GM12891 (cell line): ENCODE data around the gene DIS3L2.
A peak's percentile ranks its signal among the peaks of the same experiment; 100 is the strongest.
"Not testable (repeated sequence)": the region's sequence is repeated elsewhere in the genome, so short reads cannot be mapped to it uniquely, and the experiment has no call there.

Source experiments
- DNase-seq: peaks from one replicate; pipeline ENCODE4 v3.0.0; 2011; ENCODE audit warnings: low spot score; ENCODE audit not compliant: insufficient read length
- FAIRE-seq: peaks from 2 replicates; lab custom pipeline; 2011; peaks lifted over from hg19 to GRCh38; lab: Jason Lieb, UNC
- PAX5 ChIP-seq: IDR thresholded peaks from 2 replicates; pipeline ENCODE4 v1.6.1; 2011; ENCODE audit warnings: low read length, moderate library complexity, mild to moderate bottlenecking; ENCODE audit not compliant: insufficient read depth, severe bottlenecking
- POLR2A ChIP-seq: IDR thresholded peaks from 2 replicates; pipeline ENCODE4 v1.6.1; 2011; ENCODE audit warnings: low read depth, low read length, control low read depth
- POLR2AphosphoS5 ChIP-seq: IDR thresholded peaks from 2 replicates; pipeline ENCODE4 v1.6.1; 2011; ENCODE audit warnings: low read depth, low read length, control low read depth
- POU2F2 ChIP-seq: IDR thresholded peaks from 2 replicates; pipeline ENCODE4 v1.6.1; 2011; ENCODE audit warnings: low read depth, mild to moderate bottlenecking, control low read depth, low read length, moderate library complexity
- SPI1 ChIP-seq: IDR thresholded peaks from 2 replicates; pipeline ENCODE4 v1.6.1; 2011; ENCODE audit warnings: low read depth, low read length, control low read depth
- TAF1 ChIP-seq: IDR thresholded peaks from 2 replicates; pipeline ENCODE4 v1.6.1; 2011; ENCODE audit warnings: low read depth, low read length, control low read depth

The DIS3L2 gene

DNA sequence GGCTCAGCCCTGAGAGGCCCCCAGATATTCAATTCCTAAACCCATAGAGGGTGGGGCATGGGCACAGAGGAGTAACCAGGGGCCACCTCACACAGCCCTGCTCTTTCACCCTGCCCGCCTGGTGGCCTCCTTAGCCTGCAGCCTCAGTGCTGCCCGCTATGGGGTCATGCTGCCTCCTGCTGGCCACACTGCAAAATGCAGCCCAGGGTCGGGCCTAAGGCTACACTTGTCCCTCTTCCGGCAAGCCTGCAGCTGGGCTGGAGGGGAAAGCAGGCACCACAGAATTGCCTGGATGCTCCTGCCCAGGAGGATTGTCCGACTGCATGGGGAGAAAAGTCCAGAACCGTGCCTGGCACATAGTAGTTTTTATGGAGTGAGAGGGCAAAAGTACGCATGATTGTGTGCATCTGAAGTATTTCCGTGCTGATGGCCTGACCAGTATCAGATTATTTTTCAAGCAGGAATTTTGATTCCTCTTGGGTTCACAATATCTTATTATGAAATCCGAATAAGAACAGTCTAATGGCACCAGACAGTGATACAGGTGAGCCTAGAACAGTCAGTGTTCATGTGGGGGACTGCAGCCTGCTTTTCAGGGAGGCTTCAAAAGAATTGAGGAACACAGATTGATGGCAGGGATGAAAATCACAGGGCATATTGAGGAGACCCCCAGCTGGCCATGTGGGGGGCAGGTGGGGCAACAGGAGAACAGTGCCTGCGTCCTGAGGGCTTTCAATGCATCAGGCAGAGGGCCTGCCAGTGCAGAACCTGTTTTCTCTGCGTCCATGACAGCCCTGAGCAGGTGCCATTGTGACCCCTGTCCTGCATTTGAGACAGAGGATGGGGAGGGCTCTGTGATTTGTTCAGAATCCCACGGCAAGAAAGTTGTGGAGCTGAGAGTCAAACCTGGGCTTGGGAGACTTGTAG is 365.9 kb downstream of the DIS3L2 start:
- FAIRE-seq (peak; percentile 95), DNase-seq (peak; percentile 84)
- no peak for TF ChIP-seq POLR2AphosphoS5
- TF ChIP-seq POLR2A: no peak
- TF ChIP-seq POU2F2: no peak
- TF ChIP-seq PAX5: no peak
- TF ChIP-seq TAF1: no peak
- no peak for TF ChIP-seq SPI1

DNA sequence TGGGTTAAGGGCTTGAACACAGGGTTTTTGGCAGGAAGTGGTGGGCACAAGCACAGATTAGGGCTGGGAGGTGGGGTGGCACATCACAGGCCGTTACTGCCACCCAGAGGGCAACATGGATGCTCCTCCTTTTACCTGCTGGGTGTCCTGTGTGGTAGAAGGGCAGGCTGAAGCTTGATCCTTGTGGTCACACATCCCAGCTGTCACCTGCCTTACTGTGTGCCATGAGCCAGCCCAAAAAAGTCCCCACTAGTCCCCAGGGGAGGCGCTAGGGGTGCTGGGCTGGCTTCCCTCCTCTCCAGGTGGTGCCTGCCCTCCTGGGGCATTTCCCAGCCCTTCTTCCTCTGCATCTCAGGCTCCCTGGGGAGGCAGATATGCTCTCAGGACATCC is 366.5 kb downstream of the DIS3L2 start:
- no peak for FAIRE-seq
- TF ChIP-seq POLR2AphosphoS5 (no peak), TAF1 (no peak), SPI1 (no peak), POLR2A (no peak), POU2F2 (no peak), PAX5 (no peak)
- no peak for DNase-seq

DNA sequence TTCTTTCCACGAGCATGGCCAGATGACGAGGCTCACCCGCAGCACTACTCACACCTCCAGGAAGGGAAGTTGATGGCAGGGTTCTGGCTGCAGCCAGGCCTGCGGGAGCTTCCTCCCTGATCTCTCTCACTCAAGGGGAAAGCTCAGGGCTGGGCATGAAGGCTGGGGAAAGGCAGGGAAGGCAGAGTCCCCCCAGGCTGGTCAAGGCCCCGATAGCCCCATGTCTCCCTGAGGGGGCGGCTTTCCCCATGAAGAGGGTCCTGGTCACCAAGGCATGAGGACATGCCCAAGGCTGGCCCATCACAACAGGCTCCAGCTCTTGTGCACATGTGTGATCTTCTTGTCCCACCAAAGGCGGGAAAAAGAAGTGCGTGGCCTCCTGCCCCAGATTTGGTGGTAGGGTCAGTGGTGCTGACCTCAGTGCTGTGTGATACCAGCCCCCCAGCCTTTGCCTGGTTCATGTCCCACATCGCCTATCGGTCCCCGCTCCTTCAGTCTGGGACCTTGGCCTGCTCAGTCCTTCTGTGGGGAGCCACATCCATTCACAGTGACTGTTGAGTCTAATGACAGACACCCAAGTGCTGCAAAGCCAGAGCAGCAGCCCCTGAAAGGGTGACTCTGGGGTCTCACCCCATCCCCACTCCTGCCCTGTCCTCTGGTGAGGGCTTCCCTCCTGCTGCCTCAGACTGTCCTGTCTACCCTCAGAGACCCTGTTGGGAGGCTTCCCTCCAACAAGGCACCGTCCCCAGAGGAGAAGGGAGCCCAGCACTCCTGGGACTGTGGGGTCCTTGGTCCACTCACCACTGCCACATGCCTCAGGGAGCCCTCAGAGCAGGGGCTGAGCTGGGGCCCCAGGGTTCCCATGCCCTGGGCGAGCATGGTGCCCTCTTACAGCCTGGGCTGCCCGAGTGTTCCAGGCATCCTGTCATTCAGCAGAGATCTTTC is 367.3 kb downstream of the DIS3L2 start:
- FAIRE-seq (no peak), DNase-seq (no peak)
- TF ChIP-seq PAX5: no peak
- TF ChIP-seq POU2F2: no peak
- TF ChIP-seq SPI1: no peak
- no peak for TF ChIP-seq POLR2AphosphoS5
- TF ChIP-seq TAF1: no peak
- TF ChIP-seq POLR2A: no peak

DNA sequence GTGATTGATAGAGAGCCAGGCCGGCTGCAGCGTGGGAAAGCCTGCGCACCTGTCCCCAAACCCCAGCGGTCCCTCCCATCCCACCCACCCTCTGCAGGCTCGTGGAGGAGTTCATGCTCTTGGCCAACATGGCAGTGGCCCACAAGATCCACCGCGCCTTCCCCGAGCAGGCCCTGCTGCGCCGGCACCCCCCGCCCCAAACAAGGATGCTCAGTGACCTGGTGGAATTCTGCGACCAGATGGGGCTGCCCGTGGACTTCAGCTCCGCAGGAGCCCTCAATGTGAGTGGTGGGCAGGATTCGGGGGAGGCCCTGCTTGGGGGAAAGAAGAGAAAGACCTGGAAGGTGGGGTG is 368.2 kb downstream of the DIS3L2 start:
- FAIRE-seq: no peak
- TF ChIP-seq POU2F2 (no peak), PAX5 (no peak), SPI1 (no peak), POLR2A (no peak), TAF1 (no peak), POLR2AphosphoS5 (no peak)
- DNase-seq: no peak

DNA sequence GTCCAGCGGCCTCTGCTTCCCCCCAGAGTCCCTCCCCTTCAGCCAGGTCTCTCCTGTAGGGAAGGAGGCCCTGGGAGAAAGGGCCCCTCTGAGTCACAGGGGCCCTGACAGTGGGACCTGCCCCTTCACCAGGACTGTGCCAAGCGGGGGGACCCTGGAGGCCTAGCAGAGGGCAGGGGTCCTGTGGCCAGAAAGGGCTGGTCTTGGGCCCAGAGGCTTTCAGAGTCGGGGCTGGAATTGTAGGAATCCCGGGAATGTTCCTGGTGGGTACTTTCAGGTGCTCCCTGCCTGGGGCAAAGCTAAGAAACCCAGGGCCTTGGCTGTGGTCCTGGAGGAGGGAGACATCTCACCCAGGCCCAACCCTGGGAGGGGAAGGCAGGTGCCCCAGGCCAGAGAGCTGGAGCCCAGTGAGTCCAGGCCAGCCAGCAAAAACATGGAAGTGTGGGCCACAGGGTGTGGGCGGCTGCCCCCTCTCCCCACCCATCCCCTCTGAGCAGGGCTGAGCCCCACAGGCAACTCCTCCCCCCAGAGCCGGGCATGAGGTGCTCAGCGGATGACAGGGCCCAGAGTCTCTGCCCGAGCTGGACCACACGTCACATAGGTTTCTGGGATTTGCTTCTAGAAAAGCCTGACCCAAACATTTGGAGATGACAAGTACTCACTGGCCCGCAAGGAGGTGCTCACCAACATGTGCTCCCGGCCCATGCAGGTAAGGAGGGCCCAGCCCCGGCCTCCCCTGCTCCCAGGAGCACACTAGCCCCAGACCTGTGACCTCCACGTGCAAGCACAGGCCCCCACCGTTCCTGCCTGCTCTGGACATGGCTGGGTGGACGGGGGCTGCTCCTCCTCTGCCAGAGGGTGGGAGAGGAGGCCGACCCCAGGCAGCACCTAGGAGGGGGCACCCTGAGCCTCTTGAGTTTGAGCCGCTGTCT is 368.8 kb downstream of the DIS3L2 start:
- DNase-seq: no peak
- TF ChIP-seq POU2F2: no peak
- no peak for TF ChIP-seq PAX5
- no peak for TF ChIP-seq TAF1
- no peak for TF ChIP-seq SPI1
- TF ChIP-seq POLR2AphosphoS5: no peak
- no peak for TF ChIP-seq POLR2A
- FAIRE-seq: no peak

DNA sequence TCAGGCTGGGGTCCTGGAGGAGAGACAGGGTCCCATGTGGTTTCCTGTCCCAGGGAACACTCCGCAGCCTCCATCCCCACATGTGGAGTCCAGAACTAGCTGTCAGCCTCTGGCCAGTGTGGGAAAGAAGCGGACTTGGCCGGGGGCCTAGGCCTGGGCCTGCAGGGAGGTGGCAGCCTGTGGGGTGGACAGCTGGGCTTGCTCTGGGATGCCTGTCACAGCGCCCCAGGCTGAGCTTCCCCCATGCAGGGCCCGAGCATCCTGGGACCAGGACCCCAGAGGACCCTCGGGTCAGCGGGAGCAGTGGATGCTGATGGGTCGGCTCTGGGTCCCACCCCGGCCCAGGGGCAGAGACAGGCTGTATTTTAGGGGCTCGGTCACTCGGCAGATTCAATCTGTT is 369.5 kb downstream of the DIS3L2 start:
- DNase-seq, FAIRE-seq: not testable (repeated sequence)

DNA sequence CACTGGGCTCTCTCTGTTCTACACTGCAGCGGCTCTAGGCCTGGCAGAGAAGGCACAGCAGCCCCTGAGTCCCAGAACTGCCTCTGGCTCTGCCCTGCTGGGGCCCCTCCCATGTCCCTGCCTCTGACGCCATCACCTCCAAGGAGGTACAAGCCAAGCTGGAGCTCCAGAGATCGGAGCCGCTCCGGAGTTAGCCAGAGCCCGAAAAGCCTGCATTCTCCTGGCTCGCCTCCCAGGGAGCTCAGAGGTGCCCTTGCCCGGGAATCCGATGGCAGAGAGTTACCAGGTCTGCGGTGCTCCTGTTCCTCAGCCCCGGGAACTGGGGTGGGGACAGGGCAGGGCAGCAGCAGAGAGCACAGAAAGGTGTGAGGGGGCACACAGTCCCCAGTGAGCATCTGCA is 370.1 kb downstream of the DIS3L2 start:
- DNase-seq, FAIRE-seq: not testable (repeated sequence)

DNA sequence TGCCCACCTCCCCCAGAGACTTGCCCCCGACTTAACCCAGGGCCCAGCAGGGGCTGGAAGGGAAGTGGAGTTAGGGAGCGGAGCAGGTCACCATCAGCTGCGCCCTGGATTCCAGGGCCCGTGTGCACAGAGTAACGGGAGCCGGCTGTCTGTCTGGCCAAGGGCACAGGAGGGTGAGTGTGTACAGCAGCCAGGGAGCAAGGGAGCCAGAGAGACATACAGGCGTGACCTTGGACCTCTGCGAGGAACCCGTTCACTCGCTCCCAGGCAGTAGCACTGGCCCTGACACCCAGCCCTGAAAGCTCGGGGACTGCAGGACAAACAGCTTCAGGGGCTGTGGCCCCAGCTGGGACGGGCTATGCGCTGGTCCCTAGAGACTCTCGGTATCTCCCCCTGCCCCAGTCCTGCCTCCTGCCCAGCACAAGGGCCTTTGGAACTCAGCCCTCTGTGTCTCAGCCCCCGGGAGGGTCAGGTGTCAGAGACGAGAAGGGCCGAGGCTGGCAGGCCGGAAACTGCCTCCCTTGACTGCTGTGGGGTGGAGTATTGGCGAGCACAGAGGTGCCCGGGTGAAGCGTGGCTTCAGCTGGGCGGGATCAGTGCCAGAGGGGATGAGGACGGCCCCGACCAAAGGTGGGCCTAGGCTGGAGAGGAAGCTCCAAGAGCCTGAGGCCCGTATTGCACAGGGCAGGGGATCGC is 370.9 kb downstream of the DIS3L2 start:
- not testable (repeated sequence) for DNase-seq
- peak; percentile 66 for FAIRE-seq

DNA sequence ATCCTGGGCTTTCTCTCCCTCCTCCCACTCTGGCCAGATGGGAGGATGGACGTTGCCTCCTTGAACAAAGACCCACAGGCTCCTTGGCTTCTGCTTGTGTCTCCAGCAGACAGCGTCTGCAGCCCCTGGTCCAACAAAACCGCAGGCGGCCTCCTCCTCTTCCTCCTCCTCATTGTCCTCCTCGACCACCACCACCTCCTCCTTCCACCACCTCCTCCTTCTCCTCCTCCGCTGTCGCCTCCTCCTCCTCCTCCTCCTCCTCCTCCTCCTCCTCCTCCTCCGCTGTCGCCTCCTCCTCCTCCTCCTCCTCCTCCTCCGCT is 371.4 kb downstream of the DIS3L2 start:
- FAIRE-seq (no peak), DNase-seq (no peak)
- no peak for TF ChIP-seq POLR2AphosphoS5
- TF ChIP-seq POU2F2: no peak
- no peak for TF ChIP-seq POLR2A
- no peak for TF ChIP-seq SPI1
- no peak for TF ChIP-seq TAF1
- TF ChIP-seq PAX5: no peak
